GM23338 (cell line): ENCODE data around the gene PHYHD1. TPM values are rescaled to one million over a fixed set of nuclear protein-coding genes. Genes with fewer than 3 reads are reported as not detected.

Experiments used
- ATAC-seq: fragments of 200-7000 bp; cut with Tn5 transposase; 3 replicates; pipeline ENCODE4 v1.9.1; 2020
- DNase-seq: peaks from one replicate; pipeline ENCODE4 v3.0.0-alpha.2; 2015; ENCODE audit warnings: low spot score
- H2AFZ ChIP-seq: fragments of 200-600 bp; sonication (generic); 2 replicates; pipeline ENCODE4 v1.8.0; 2016; ENCODE audit warnings: antibody characterized with exemption, mild to moderate bottlenecking, moderate library complexity
- H3F3A ChIP-seq: fragments of 200-600 bp; sonication (generic); replicated peaks from 2 replicates; pipeline ENCODE4 v1.8.0; 2017; ENCODE audit warnings: antibody characterized with exemption, mixed run types, low read depth
- H3K27ac ChIP-seq: fragments of 200-600 bp; sonication (generic); 2 replicates; pipeline ENCODE4 v1.6.1; 2016; ENCODE audit warnings: low read depth
- H3K27me3 ChIP-seq: fragments of 200-600 bp; sonication (generic); 2 replicates; pipeline ENCODE4 v1.8.0; 2016; ENCODE audit warnings: mild to moderate bottlenecking, mixed run types, moderate library complexity; ENCODE audit not compliant: insufficient read depth
- H3K36me3 ChIP-seq: fragments of 200-600 bp; sonication (generic); 2 replicates; pipeline ENCODE4 v1.8.0; 2016; ENCODE audit warnings: mild to moderate bottlenecking; ENCODE audit not compliant: insufficient read depth
- H3K4me1 ChIP-seq: fragments of 200-600 bp; sonication (generic); 2 replicates; pipeline ENCODE4 v1.8.0; 2016; ENCODE audit warnings: mild to moderate bottlenecking, moderate library complexity; ENCODE audit not compliant: insufficient read depth
- H3K4me2 ChIP-seq: fragments of 200-600 bp; sonication (generic); 2 replicates; pipeline ENCODE4 v1.7.1; 2017; ENCODE audit warnings: mixed run types
- H3K4me3 ChIP-seq: fragments of 200-600 bp; sonication (generic); 2 replicates; pipeline ENCODE4 v1.6.1; 2016; ENCODE audit warnings: mixed run types
- H3K79me2 ChIP-seq: fragments of 200-600 bp; sonication (generic); replicated peaks from 2 replicates; pipeline ENCODE4 v1.8.0; 2017; ENCODE audit warnings: mild to moderate bottlenecking; ENCODE audit not compliant: insufficient read depth
- H3K9me2 ChIP-seq: fragments of 200-600 bp; sonication (generic); 2 replicates; pipeline ENCODE4 v1.8.0; 2017; ENCODE audit not compliant: insufficient read depth
- H4K20me1 ChIP-seq: fragments of 200-600 bp; sonication (generic); replicated peaks from 2 replicates; pipeline ENCODE4 v1.8.0; 2017; ENCODE audit warnings: mild to moderate bottlenecking; ENCODE audit not compliant: insufficient read depth
- H3K27ac Mint-ChIP-seq: 2 replicates; pipeline ENCODE4 v1.8.0; 2020; ENCODE audit warnings: inconsistent platforms, mild to moderate bottlenecking, moderate library complexity, mixed read lengths
- H3K27me3 Mint-ChIP-seq: 3 replicates; pipeline ENCODE4 v1.8.0; 2022; ENCODE audit warnings: low read depth, mild to moderate bottlenecking, moderate library complexity, mixed read lengths, inconsistent platforms; ENCODE audit not compliant: insufficient read depth, poor library complexity
- H3K36me3 Mint-ChIP-seq: 3 replicates; pipeline ENCODE4 v1.8.0; 2021; ENCODE audit warnings: low read depth, mild to moderate bottlenecking, inconsistent platforms, moderate library complexity, mixed read lengths
- H3K4me1 Mint-ChIP-seq: 3 replicates; pipeline ENCODE4 v1.8.0; 2020; ENCODE audit warnings: mild to moderate bottlenecking, inconsistent platforms, mixed read lengths
- H3K4me3 Mint-ChIP-seq: 3 replicates; pipeline ENCODE4 v1.8.0; 2021; ENCODE audit warnings: moderate library complexity, mild to moderate bottlenecking, inconsistent platforms, mixed read lengths
- H3K9me3 Mint-ChIP-seq: 3 replicates; pipeline ENCODE4 v1.8.0; 2020; ENCODE audit warnings: moderate library complexity, mild to moderate bottlenecking, inconsistent platforms, mixed read lengths
- CREB1 ChIP-seq: fragments of 250-450 bp; sonication (Bioruptor Pico); IDR thresholded peaks from 2 replicates; pipeline ENCODE4 v1.5.0; 2020; ENCODE audit warnings: low read depth, mild to moderate bottlenecking, moderate library complexity
- CTCF ChIP-seq, 2 experiments: fragments of 200-600 bp in 1 of 2; sonication (generic) in 1 of 2; conservative IDR thresholded peaks; 2 replicates each; pipeline versions ENCODE4 v1.5.1 to v1.6.1; 2016 to 2017; ENCODE audit warnings: antibody characterized with exemption in 2 of 2, low read depth in 2 of 2, mild to moderate bottlenecking in 2 of 2, moderate library complexity in 1 of 2
- EZH2 ChIP-seq: fragments of 200-600 bp; sonication (generic); IDR thresholded peaks from one replicate; pipeline ENCODE4 v1.8.0; 2017; ENCODE audit warnings: antibody characterized with exemption, mild to moderate bottlenecking, low read depth; ENCODE audit not compliant: unreplicated experiment
- EZH2phosphoT487 ChIP-seq: fragments of 200-600 bp; sonication (generic); IDR thresholded peaks from one replicate; pipeline ENCODE4 v1.8.1; 2018; ENCODE audit warnings: antibody characterized with exemption; ENCODE audit not compliant: unreplicated experiment
- JUNB ChIP-seq: IDR thresholded peaks from one replicate; pipeline ENCODE4 v1.6.1; 2016; ENCODE audit warnings: antibody characterized with exemption; ENCODE audit not compliant: unreplicated experiment
- NANOG ChIP-seq: IDR thresholded peaks from 2 replicates; pipeline ENCODE4 v1.6.1; 2016; ENCODE audit warnings: antibody characterized with exemption, borderline replicate concordance
- POLR2AphosphoS5 ChIP-seq: IDR thresholded peaks from 2 replicates; pipeline ENCODE4 v1.6.1; 2016; ENCODE audit warnings: antibody characterized with exemption, low read depth
- REST ChIP-seq: IDR thresholded peaks from one replicate; pipeline ENCODE4 v1.6.1; 2018; ENCODE audit warnings: antibody characterized with exemption; ENCODE audit not compliant: unreplicated experiment
- STAT1 ChIP-seq: IDR thresholded peaks from one replicate; pipeline ENCODE4 v1.6.1; 2016; ENCODE audit warnings: antibody characterized with exemption; ENCODE audit not compliant: unreplicated experiment
- ZNF114 ChIP-seq: fragments of 250-450 bp; sonication (Bioruptor Pico); IDR thresholded peaks from 2 replicates; pipeline ENCODE4 v1.5.0; 2020; ENCODE audit warnings: mild to moderate bottlenecking, moderate library complexity
- ZNF331 ChIP-seq: fragments of 250-450 bp; sonication (Bioruptor Pico); IDR thresholded peaks from 2 replicates; pipeline ENCODE4 v1.5.0; 2020; ENCODE audit warnings: low read depth, mild to moderate bottlenecking, moderate library complexity
- ZNF462 ChIP-seq: fragments of 250-450 bp; sonication (Bioruptor Pico); IDR thresholded peaks from 2 replicates; pipeline ENCODE4 v1.5.0; 2020; ENCODE audit warnings: mild to moderate bottlenecking, moderate library complexity
- polyA plus RNA-seq: library from polyadenylated mRNA; unstranded; fragments of >200 nt; fragmentation: Nextera tagmentation; extraction: Ambion mirVana; gene quantifications from 2 replicates; pipeline ENCODE4 v1.2.1, GENCODE V29; 2016
- total RNA-seq: library from RNA; depleted of rRNA; stranded (reverse); fragments of >200 nt; shearing (Covaris generic); gene quantifications from 2 replicates; pipeline ENCODE4 v1.2.3, GENCODE V29; 2014
- TF ChIP-seq, protein P1 (sequence below): IDR thresholded peaks from 2 replicates; pipeline ENCODE4 v1.6.1; 2016; ENCODE audit warnings: antibody characterized with exemption

Gene PHYHD1
- total and polyA plus RNA-seq, 2 experiments from 2014 or later: 10.4 to 16.8 TPM

DNA sequence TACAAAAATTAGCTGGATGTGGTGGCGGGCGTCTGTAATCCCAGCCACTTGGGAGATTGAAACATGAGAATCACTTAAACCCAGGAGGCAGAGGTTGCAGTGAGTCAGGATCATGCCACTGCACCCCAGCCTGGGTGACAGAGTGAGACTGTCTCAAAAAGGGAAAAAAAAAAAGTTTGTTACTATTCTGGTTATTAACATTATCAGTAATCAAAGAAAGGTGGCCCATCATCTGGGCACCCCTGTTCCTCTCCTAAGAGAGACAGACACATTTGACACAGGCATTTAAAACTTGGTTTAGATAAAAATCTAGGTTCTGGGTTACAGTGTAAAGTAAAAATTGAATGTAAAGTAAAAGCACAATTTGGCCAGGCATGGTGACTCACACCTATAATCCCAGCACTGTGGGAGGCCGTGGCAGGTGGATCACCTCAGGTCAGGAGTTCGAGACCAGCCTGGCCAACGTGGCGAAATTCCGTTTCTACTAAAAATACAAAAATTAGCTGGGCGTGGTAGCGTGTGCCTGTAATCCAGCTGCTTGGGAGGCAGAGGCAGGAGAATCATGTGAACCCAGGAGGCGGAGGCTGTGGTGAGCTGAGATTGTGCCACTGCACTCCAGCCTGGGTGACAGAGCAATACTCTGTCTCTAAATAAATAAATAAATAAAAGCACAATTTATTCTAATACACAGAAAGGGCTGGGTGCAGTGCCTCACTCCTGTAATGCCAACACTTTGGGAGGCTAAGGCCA lies 16.7 kb upstream of the PHYHD1 start:
- Mint-ChIP-seq H3K4me1 (peaks cover 6% of the 10 kb centered on the region; the same call in 2 of the 3 replicates), H3K9me3 (no peaks in the 10 kb centered on the region), H3K27ac (no peak overlapping the region), H3K27me3 (peaks cover 2% of the 10 kb centered on the region), H3K4me3 (no peak overlapping the region), H3K36me3 (peaks cover 34% of the 10 kb centered on the region)
- no peak for TF ChIP-seq CREB1 (CRISPR knock-in tag)
- TF ChIP-seq POLR2AphosphoS5: no peak
- TF ChIP-seq NANOG: no peak
- no peak for TF ChIP-seq ZNF331
- TF ChIP-seq ZNF462 (CRISPR knock-in tag): no peak
- TF ChIP-seq EZH2phosphoT487: no peak
- TF ChIP-seq STAT1: no peak
- no peak for TF ChIP-seq REST
- no peak for TF ChIP-seq CTCF (conservative IDR thresholded peaks at IDR 0.05; ENCODE audit: low read depth in 2 of 2)
- TF ChIP-seq, protein P1, sequence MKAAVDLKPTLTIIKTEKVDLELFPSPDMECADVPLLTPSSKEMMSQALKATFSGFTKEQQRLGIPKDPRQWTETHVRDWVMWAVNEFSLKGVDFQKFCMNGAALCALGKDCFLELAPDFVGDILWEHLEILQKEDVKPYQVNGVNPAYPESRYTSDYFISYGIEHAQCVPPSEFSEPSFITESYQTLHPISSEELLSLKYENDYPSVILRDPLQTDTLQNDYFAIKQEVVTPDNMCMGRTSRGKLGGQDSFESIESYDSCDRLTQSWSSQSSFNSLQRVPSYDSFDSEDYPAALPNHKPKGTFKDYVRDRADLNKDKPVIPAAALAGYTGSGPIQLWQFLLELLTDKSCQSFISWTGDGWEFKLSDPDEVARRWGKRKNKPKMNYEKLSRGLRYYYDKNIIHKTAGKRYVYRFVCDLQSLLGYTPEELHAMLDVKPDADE: no peak
- TF ChIP-seq EZH2: no peak
- no peak for TF ChIP-seq JUNB
- no peak for TF ChIP-seq ZNF114
- Histone ChIP-seq H3K4me3 (no peak overlapping the region), H3K27ac (no peak overlapping the region), H3K79me2 (peaks cover 20% of the 10 kb centered on the region), H3K9me2 (no peaks in the 10 kb centered on the region), H3F3A (no peaks in the 10 kb centered on the region), H3K27me3 (no peaks in the 10 kb centered on the region), H3K4me2 (no peak overlapping the region), H2AFZ (no peak overlapping the region), H3K36me3 (no peaks in the 10 kb centered on the region), H4K20me1 (peaks cover 16% of the 10 kb centered on the region), H3K4me1 (no peaks in the 10 kb centered on the region)
- DNase-seq: no peak
- no peak for ATAC-seq
